GM19193 (cell line): ENCODE data around the gene COL23A1.

Source experiments
- POLR2A ChIP-seq: IDR thresholded peaks from 4 replicates; pipeline ENCODE4 v1.6.1; 2011; ENCODE audit not compliant: insufficient read depth, insufficient read length; ENCODE audit errors: extremely low read depth

The COL23A1 gene

DNA sequence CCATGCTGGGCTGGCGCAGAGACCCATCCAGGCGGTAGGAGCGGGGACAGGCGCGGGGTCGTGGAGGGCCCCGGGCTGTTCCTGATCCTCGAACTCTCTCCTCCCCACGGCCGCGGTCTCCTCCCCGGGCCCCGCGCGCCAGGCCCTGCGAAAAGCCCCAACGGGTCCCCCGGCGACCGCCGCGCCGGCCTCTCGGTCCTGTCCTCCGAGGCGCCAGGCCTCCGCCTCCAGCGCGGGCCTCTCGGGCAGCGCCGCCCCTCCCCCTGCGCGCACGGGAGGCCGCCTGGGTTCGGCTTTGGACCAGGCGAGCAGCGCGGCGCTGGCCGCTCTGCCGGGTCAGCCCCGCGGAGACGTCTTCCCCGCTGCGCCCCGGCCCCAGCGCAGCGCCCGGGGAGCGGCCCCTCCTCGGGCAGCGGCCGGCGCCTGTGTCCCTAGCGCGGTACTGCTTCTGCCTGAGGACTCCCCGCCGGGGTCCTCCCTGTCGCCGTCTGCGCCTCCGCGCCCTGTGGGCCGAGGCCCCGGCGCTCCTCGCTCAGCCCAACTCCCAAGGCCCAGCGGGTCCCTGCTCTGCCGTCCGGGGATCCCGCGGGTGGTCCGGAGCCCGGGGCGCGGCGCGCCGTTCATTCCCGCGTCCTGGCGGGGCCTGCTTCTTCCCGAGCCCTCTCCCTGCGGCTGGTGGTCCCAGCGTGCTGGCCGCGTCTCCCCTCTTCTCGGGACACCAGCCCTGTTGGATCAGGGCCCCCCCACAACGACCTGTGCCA lies 13.4 kb downstream of the COL23A1 start:
- TF ChIP-seq POLR2A: no peak

DNA sequence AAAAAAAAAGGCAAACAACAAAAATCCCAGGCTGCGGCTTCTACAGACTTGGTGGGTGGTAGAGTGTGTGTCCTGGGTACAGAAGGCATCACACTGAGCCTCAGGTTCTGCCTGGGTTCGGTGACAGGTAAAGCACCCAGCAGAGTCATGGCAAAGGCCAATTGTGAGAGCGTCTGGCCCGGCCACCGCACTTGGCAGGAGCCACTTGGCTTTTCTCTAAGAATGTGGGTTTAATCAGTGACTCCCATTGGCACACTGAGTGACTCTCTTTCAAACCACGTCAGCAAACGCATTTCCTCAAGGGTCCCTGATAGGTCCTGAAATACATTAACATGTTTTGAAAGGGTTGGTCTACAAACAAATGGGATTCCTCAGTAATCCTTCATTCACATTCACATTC lies 17.0 kb downstream of the COL23A1 start:
- no peak for TF ChIP-seq POLR2A

GRCh38 chr5:178572617-178573016 lies 17.6 kb downstream of the COL23A1 start:
- TF ChIP-seq POLR2A: no peak

GRCh38 chr5:178569485-178569884 lies 20.7 kb downstream of the COL23A1 start:
- no peak for TF ChIP-seq POLR2A

GRCh38 chr5:178564811-178565550 lies 25.2 kb downstream of the COL23A1 start:
- TF ChIP-seq POLR2A: no peak

DNA sequence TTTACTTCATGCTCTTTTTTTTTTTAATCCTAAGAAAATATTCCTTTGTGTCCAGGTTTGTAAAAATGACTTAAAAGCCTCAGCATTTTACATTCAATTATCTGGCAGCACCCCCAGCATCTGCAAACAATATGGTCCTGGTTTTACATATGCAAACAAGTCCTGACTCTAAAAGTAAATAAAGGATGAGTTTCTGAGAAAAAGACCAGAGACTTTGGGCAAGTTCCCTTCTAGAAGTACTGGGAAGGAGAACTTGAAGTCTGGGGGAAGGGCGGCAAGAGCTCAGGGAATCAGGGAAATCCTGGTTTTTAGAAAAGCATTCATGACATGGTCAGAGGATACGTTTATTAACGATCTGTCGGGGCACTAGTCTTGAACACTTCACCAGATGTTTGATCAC lies 25.8 kb downstream of the COL23A1 start:
- TF ChIP-seq POLR2A: no peak

DNA sequence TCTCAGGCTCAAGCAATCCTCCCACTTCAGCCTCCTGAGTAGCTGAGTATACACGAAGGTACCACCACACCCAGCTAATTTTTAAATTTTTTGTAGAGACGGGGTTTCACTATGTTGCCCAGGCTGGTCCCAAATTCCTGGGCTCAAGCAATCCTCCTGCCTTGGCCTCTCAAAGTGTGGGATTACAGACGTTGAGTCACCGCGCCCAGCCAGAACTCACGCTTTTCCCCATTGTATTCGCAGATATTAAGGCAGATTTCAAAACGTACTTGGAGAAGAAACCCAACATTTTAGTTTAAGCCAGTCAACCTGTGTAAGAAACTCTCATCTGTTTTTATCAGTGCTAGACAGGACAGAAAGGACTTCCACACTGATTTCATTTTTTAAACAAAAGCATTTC lies 26.6 kb downstream of the COL23A1 start:
- no peak for TF ChIP-seq POLR2A

- TF ChIP-seq POLR2A: no peak
These were observed 28.4 kb downstream of the COL23A1 start for GRCh38 chr5:178561746-178562264.

GRCh38 chr5:178560911-178561310 lies 29.3 kb downstream of the COL23A1 start:
- TF ChIP-seq POLR2A: no peak

DNA sequence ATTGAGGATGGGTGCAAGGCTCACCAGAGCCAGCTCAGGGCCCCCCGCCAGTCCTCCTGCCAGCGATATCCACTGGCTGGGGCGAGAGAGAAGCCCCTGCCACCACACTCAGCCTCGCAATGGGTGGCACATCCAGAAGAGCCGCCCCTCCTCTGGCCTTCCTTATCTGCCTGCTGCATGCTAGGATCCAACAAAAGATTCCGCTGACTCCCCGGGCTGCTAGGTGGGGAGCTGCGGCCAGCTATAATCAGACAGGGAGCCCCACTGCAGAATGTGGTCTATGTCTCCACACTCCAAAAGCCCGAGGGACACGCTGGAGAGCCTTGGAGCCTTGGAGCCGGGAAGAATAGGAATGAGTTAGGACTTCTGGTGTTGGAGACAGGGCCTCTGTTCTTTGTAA lies 32.8 kb downstream of the COL23A1 start:
- TF ChIP-seq POLR2A: no peak

- TF ChIP-seq POLR2A: no peak
These were observed 34.4 kb downstream of the COL23A1 start for GRCh38 chr5:178555771-178556211.

DNA sequence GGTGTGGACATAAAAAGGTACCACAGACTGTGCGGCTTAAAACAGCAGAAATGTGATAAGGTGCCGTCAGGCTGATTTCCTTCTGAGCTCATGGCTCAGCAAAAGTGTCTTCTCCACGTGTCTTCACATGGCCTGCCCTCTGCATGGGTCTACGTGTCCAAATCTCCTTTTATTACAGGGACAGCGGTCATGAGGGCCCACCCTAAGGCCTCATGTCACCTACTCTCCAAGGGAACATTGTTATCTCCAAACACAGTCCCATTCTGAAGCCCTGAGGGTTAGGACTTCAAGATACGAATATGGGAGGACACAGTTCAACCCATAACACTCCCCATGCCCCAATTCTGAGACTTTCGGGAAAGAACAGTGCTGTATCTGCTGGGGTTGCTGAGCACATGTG lies 35.2 kb downstream of the COL23A1 start:
- TF ChIP-seq POLR2A: no peak

DNA sequence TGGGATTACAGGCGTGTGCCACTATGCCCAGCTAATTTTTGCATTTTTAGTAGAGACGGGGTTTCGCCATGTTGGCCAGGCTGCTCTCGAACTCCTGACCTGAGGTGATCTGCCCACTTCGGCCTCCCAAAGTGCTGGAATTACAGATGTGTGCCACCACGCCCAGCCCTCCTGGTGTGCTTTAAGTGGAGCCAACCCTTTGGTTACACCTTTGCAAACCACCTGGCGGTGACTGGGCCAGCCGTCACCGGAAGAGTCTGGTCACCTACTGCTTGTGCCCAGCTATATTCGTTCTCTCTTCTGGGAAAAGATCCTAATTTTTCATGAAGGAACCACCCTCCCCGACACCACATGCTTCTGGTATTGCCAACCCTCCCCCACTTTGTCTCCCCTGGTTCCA lies 35.9 kb downstream of the COL23A1 start:
- TF ChIP-seq POLR2A: no peak

DNA sequence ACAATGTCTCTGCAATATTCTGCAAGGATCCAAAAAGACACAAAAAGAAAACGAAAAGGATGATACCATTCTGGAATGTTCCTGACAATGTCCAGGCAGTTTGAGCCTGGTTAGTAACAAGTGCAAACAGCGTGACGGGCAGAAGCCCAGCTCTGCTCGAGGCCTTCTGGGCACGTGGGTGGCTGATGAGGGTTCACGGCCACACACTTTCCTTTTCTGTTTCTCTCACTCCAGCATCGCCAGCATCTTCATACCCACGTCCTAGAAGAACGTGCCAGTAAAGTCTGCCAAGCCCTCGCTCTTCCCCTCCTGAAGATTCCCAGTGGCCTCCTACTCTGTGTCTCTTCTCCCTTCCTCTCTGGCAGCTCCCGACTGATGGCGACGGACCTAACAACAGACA lies 36.7 kb downstream of the COL23A1 start:
- TF ChIP-seq POLR2A: no peak

DNA sequence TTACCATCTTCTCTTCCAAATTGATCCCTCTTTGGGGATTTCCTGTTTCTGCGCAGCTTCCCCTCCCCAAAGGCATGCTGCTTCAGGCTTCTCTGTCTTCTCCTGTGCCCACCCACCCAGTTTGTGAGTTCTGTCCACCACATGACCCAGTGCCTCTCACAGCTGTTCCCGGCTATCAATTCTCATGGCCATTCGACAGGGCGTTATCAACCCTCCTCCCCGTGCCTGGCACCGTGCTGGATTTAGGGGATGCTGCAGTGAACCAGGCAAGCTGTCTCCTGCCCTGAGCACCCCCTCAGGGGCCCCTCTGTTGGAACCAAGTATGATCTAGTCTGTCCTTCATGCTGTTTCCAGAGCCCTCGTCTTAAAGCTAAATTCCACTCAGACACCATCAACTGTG lies 38.7 kb downstream of the COL23A1 start:
- TF ChIP-seq POLR2A: no peak

DNA sequence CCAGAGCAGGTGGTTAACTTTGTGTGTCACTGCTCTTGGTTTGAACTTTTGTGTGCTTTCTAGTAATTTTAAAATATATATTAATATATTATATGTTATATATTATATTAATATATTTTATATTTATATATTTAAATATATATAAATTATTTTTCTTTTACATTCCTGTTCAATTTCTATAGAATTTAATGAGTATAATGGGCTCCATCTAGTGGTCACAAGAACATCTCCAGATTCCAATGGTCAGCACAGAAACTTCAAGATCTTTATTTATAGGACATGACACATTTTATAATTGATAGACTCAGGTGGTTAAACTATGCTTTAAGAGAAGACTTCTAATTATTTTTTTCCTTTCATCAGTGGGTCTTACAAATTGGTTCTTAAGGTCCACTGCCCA lies 39.1 kb downstream of the COL23A1 start:
- TF ChIP-seq POLR2A: no peak
